HepG2 (cell line): Measurements from ENCODE around the gene ETFB. TPM values are rescaled to one million over a fixed set of nuclear protein-coding genes. Genes with fewer than 3 reads are reported as not detected.

Experiments
- FOSL2 ChIP-seq: sonication (generic); formaldehyde crosslinking; IDR thresholded peaks from 2 replicates; pipeline ENCODE4 v1.4.0; 2020; ENCODE audit warnings: missing genetic modification reagents
- FOXA3 ChIP-seq: IDR thresholded peaks from 2 replicates; pipeline ENCODE4 v1.6.1; 2016; ENCODE audit warnings: missing genetic modification reagents, missing compliant biosample characterization
- KDM4B ChIP-seq: sonication (generic); formaldehyde crosslinking; IDR thresholded peaks from 2 replicates; pipeline ENCODE4 v1.4.0; 2020; ENCODE audit warnings: missing genetic modification reagents
- NFYC ChIP-seq: IDR thresholded peaks from 2 replicates; pipeline ENCODE4 v1.6.1; 2016; ENCODE audit warnings: missing genetic modification reagents, missing compliant biosample characterization
- REPIN1 ChIP-seq: sonication (generic); formaldehyde crosslinking; IDR thresholded peaks from 2 replicates; pipeline ENCODE4 v1.8.0; 2022; ENCODE audit warnings: missing genetic modification reagents, low read depth, mild to moderate bottlenecking, borderline replicate concordance
- SOX5 ChIP-seq: IDR thresholded peaks from 2 replicates; pipeline ENCODE4 v1.6.1; 2016; ENCODE audit warnings: borderline replicate concordance
- TRIM24 ChIP-seq: sonication (generic); formaldehyde crosslinking; IDR thresholded peaks from 2 replicates; pipeline ENCODE4 v1.8.0; 2022; ENCODE audit warnings: mild to moderate bottlenecking, missing genetic modification reagents
- U2AF2 ChIP-seq: fragments of 200-400 bp; formaldehyde crosslinking; IDR thresholded peaks from 2 replicates; pipeline ENCODE4 v1.6.1; 2017; ENCODE audit warnings: low read depth, mild to moderate bottlenecking, low read length
- ZC3H4 ChIP-seq: sonication (generic); formaldehyde crosslinking; IDR thresholded peaks from 2 replicates; pipeline ENCODE4 v1.4.0; 2020; ENCODE audit warnings: missing genetic modification reagents, borderline replicate concordance
- ZEB1 ChIP-seq: IDR thresholded peaks from 2 replicates; pipeline ENCODE4 v1.6.1; 2012; ENCODE audit warnings: mild to moderate bottlenecking, low read depth, inconsistent platforms; ENCODE audit not compliant: insufficient replicate concordance
- ZNF224 ChIP-seq: sonication (generic); formaldehyde crosslinking; IDR thresholded peaks from 2 replicates; pipeline ENCODE4 v1.5.0; 2020; ENCODE audit warnings: mild to moderate bottlenecking, missing genetic modification reagents
- polyA plus RNA-seq, 8 experiments: library from polyadenylated mRNA; depleted of rRNA in 3 of 8; stranded (reverse) in 7 of 8; unstranded in 1 of 8; fragments of >200 nt; fragmentation: Illumina TruSeq in 4 of 8; extraction: Trizol in 4 of 8; gene quantifications; 2 replicates each; pipeline versions ENCODE4 v1.2.1 to v1.2.3, GENCODE V29; 2011 to 2016; ENCODE audit warnings: low read depth in 4 of 8, missing spikeins in 1 of 8, mixed read lengths in 1 of 8; ENCODE audit not compliant: insufficient read depth in 1 of 8
- total RNA-seq, 5 experiments: library from RNA; depleted of rRNA; stranded (reverse); fragments of >200 nt; fragmentation: Illumina TruSeq; extraction: Trizol; gene quantifications; 2 replicates each; pipeline ENCODE4 v1.2.3, GENCODE V29; 2016; ENCODE audit warnings: low read depth in 1 of 5
- TF ChIP-seq, protein P1 (sequence below): sonication (generic); formaldehyde crosslinking; IDR thresholded peaks from 2 replicates; pipeline ENCODE4 v1.4.0; 2020; ENCODE audit warnings: missing genetic modification reagents
- TF ChIP-seq, protein P2 (sequence below): sonication (generic); formaldehyde crosslinking; IDR thresholded peaks from 2 replicates; pipeline ENCODE4 v1.5.1; 2020; ENCODE audit warnings: mild to moderate bottlenecking, moderate library complexity, missing genetic modification reagents
- TF ChIP-seq, protein P3 (sequence below): sonication (generic); formaldehyde crosslinking; IDR thresholded peaks from 2 replicates; pipeline ENCODE4 v1.9.0; 2022; ENCODE audit warnings: low read depth, missing genetic modification reagents
- TF ChIP-seq, protein P4 (sequence below): IDR thresholded peaks from 2 replicates; pipeline ENCODE4 v1.6.1; 2018; ENCODE audit warnings: missing genetic modification reagents, mild to moderate bottlenecking, missing compliant biosample characterization
- TF ChIP-seq, protein P5 (sequence below): sonication (generic); formaldehyde crosslinking; IDR thresholded peaks from 2 replicates; pipeline ENCODE4 v1.5.1; 2020; ENCODE audit warnings: mild to moderate bottlenecking, missing genetic modification reagents, moderate library complexity

ETFB gene
- total and polyA plus RNA-seq, 2 of the 13 experiments (the other 11 are each of a cell fraction or from before 2014, with no cell fraction given) = 678 to 1,314 TPM

DNA sequence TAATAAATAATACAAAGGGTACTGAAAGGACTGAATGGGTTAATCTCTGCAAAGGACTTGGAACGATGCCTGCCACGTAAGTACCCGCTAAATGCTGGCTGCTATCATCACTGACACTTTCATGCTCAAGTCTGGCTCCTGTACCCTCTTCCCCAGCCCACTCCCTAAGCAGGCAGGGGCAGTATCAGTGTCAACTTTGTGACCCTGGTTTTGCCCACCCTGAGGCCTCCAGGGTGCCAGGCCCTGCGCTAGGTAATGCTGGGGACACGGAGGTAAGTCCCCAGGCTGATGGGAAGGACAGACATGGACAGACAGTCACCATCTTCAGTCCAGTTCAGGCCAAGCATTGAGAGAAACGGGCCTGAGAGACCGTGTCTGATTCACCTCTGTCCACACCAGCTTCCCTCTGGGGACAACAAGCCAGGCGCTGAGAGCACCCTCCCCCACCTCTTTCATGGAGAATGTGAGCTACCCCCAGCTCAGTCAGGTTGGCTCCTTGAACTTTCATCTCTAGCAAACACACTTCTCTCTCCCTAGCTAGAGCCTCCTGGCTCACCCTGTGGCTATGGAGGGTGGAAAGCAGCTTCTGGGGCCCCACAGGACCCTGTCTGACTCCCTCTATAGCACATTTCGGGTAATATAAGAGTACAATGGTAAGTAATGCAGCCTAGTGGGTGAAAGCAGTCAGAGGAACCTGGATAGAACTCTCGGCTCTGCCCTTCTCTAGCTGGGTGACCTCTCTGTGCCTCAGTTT lies 800 bp downstream of the ETFB start (continued):
- TF ChIP-seq FOSL2 (CRISPR knock-in tag) = peak; percentile 88
- peak; percentile 70; the same call in 1 of the 2 replicates for TF ChIP-seq KDM4B (CRISPR knock-in tag)
- TF ChIP-seq, protein P1, sequence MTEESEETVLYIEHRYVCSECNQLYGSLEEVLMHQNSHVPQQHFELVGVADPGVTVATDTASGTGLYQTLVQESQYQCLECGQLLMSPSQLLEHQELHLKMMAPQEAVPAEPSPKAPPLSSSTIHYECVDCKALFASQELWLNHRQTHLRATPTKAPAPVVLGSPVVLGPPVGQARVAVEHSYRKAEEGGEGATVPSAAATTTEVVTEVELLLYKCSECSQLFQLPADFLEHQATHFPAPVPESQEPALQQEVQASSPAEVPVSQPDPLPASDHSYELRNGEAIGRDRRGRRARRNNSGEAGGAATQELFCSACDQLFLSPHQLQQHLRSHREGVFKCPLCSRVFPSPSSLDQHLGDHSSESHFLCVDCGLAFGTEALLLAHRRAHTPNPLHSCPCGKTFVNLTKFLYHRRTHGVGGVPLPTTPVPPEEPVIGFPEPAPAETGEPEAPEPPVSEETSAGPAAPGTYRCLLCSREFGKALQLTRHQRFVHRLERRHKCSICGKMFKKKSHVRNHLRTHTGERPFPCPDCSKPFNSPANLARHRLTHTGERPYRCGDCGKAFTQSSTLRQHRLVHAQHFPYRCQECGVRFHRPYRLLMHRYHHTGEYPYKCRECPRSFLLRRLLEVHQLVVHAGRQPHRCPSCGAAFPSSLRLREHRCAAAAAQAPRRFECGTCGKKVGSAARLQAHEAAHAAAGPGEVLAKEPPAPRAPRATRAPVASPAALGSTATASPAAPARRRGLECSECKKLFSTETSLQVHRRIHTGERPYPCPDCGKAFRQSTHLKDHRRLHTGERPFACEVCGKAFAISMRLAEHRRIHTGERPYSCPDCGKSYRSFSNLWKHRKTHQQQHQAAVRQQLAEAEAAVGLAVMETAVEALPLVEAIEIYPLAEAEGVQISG (CRISPR knock-in tag) = peak; percentile 51; the same call in 1 of the 2 replicates
- TF ChIP-seq, protein P2, sequence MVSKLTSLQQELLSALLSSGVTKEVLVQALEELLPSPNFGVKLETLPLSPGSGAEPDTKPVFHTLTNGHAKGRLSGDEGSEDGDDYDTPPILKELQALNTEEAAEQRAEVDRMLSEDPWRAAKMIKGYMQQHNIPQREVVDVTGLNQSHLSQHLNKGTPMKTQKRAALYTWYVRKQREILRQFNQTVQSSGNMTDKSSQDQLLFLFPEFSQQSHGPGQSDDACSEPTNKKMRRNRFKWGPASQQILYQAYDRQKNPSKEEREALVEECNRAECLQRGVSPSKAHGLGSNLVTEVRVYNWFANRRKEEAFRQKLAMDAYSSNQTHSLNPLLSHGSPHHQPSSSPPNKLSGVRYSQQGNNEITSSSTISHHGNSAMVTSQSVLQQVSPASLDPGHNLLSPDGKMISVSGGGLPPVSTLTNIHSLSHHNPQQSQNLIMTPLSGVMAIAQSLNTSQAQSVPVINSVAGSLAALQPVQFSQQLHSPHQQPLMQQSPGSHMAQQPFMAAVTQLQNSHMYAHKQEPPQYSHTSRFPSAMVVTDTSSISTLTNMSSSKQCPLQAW = peak; percentile 56; the same call in 1 of the 2 replicates
- TF ChIP-seq TRIM24 (CRISPR knock-in tag) = 0 out of 2 replicates have a peak, but pooled peaks have one; percentile 35
- TF ChIP-seq NFYC (CRISPR knock-in tag) = 0 out of 2 replicates have a peak, but pooled peaks have one; percentile 40
- TF ChIP-seq U2AF2 = no peak
- TF ChIP-seq ZNF224 (CRISPR knock-in tag) = 0 out of 2 replicates have a peak, but pooled peaks have one; percentile 50
- TF ChIP-seq, protein P3, sequence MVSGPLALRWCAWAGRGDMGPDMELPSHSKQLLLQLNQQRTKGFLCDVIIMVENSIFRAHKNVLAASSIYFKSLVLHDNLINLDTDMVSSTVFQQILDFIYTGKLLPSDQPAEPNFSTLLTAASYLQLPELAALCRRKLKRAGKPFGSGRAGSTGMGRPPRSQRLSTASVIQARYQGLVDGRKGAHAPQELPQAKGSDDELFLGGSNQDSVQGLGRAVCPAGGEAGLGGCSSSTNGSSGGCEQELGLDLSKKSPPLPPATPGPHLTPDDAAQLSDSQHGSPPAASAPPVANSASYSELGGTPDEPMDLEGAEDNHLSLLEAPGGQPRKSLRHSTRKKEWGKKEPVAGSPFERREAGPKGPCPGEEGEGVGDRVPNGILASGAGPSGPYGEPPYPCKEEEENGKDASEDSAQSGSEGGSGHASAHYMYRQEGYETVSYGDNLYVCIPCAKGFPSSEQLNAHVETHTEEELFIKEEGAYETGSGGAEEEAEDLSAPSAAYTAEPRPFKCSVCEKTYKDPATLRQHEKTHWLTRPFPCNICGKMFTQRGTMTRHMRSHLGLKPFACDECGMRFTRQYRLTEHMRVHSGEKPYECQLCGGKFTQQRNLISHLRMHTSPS (CRISPR knock-in tag) = no peak; the same call in 1 of the 2 replicates
- TF ChIP-seq, protein P4, sequence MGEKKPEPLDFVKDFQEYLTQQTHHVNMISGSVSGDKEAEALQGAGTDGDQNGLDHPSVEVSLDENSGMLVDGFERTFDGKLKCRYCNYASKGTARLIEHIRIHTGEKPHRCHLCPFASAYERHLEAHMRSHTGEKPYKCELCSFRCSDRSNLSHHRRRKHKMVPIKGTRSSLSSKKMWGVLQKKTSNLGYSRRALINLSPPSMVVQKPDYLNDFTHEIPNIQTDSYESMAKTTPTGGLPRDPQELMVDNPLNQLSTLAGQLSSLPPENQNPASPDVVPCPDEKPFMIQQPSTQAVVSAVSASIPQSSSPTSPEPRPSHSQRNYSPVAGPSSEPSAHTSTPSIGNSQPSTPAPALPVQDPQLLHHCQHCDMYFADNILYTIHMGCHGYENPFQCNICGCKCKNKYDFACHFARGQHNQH = peak; percentile 85; the same call in 1 of the 2 replicates
- TF ChIP-seq SOX5 (CRISPR knock-in tag) = peak; percentile 80
- TF ChIP-seq ZC3H4 (CRISPR knock-in tag) = peak; percentile 98
- peak; percentile 74 for TF ChIP-seq FOXA3 (CRISPR knock-in tag)
- peak; percentile 92; the same call in 1 of the 2 replicates for TF ChIP-seq REPIN1 (CRISPR knock-in tag)
- TF ChIP-seq, protein P5, sequence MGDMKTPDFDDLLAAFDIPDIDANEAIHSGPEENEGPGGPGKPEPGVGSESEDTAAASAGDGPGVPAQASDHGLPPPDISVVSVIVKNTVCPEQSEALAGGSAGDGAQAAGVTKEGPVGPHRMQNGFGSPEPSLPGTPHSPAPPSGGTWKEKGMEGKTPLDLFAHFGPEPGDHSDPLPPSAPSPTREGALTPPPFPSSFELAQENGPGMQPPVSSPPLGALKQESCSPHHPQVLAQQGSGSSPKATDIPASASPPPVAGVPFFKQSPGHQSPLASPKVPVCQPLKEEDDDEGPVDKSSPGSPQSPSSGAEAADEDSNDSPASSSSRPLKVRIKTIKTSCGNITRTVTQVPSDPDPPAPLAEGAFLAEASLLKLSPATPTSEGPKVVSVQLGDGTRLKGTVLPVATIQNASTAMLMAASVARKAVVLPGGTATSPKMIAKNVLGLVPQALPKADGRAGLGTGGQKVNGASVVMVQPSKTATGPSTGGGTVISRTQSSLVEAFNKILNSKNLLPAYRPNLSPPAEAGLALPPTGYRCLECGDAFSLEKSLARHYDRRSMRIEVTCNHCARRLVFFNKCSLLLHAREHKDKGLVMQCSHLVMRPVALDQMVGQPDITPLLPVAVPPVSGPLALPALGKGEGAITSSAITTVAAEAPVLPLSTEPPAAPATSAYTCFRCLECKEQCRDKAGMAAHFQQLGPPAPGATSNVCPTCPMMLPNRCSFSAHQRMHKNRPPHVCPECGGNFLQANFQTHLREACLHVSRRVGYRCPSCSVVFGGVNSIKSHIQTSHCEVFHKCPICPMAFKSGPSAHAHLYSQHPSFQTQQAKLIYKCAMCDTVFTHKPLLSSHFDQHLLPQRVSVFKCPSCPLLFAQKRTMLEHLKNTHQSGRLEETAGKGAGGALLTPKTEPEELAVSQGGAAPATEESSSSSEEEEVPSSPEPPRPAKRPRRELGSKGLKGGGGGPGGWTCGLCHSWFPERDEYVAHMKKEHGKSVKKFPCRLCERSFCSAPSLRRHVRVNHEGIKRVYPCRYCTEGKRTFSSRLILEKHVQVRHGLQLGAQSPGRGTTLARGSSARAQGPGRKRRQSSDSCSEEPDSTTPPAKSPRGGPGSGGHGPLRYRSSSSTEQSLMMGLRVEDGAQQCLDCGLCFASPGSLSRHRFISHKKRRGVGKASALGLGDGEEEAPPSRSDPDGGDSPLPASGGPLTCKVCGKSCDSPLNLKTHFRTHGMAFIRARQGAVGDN (CRISPR knock-in tag) = peak; percentile 58; the same call in 1 of the 2 replicates
- peak; percentile 50 for TF ChIP-seq ZEB1
